Ishikawa (cell line): ENCODE results near the gene RPL9.

Source experiments
- CEBPB ChIP-seq: IDR thresholded peaks from 2 replicates; pipeline ENCODE4 v1.6.1; 2012
- CREB1 ChIP-seq: IDR thresholded peaks from 2 replicates; pipeline ENCODE4 v1.6.1; 2012; ENCODE audit warnings: low read depth
- EGR1 ChIP-seq: IDR thresholded peaks from 2 replicates; pipeline ENCODE4 v1.6.1; 2012
- EP300 ChIP-seq: IDR thresholded peaks from 2 replicates; pipeline ENCODE4 v1.6.1; 2012; ENCODE audit warnings: borderline replicate concordance
- FOXM1 ChIP-seq: IDR thresholded peaks from 2 replicates; pipeline ENCODE4 v1.6.1; 2012; ENCODE audit warnings: low read depth, borderline replicate concordance
- MAX ChIP-seq: IDR thresholded peaks from 2 replicates; pipeline ENCODE4 v1.6.1; 2012
- NFIC ChIP-seq: IDR thresholded peaks from 2 replicates; pipeline ENCODE4 v1.6.1; 2012
- RAD21 ChIP-seq: IDR thresholded peaks from 2 replicates; pipeline ENCODE4 v1.6.1; 2012; ENCODE audit warnings: low read depth
- REST ChIP-seq: IDR thresholded peaks from 2 replicates; pipeline ENCODE4 v1.6.1; 2012; ENCODE audit warnings: low read depth, mild to moderate bottlenecking
- TAF1 ChIP-seq: IDR thresholded peaks from 2 replicates; pipeline ENCODE4 v1.6.1; 2012; ENCODE audit warnings: low read depth, mild to moderate bottlenecking
- TCF12 ChIP-seq: IDR thresholded peaks from 2 replicates; pipeline ENCODE4 v1.6.1; 2012; ENCODE audit warnings: low read depth
- TEAD4 ChIP-seq: IDR thresholded peaks from 2 replicates; pipeline ENCODE4 v1.6.1; 2012
- USF1 ChIP-seq: IDR thresholded peaks from 2 replicates; pipeline ENCODE4 v1.6.1; 2012
- YY1 ChIP-seq: IDR thresholded peaks from 2 replicates; pipeline ENCODE4 v1.6.1; 2012; ENCODE audit warnings: low read depth
- ZBTB7A ChIP-seq: IDR thresholded peaks from 2 replicates; pipeline ENCODE4 v1.6.1; 2012; ENCODE audit warnings: low read depth

RPL9 gene

DNA sequence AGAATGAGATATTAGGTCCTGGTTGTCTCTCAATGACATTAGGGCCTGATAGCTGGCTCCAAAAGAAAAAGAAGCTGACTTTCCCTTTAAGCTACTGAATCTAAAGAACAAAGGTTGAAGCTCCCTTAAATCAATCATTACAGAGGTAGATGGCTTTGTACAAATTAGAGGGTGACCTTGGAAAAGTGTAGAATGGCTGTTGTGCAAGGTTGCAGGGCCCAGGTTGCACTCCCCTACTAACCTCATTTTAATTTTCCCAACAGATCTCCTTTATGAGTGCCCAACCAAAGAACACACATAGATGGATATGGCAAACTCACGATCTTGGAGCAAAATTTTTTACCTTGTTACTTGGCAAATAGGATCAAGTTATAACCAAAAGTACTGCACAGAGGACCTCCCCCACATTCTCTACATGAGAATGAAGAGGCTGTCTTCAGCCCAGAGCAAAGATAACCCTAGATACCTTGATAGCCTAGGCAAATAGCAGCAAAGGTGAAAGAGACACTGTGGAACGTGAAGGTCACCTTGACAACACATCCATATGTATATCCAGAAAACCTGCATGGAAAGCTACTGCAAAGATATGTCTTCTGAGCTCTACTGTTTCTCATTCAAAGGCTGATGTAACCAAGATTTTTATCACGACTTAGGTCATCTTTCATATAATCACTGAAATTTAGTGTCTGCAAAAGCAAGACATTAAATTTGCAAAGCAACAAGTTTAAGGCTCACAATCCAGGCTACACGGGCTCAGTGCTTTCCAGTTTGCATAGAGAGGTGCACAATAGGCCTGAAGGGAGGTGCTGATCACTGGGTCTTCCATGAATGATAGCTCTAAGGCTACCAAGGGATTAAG, 29.0 kb downstream of the RPL9 start:
- TF ChIP-seq FOXM1 (no peak), ZBTB7A (no peak), TCF12 (no peak), TAF1 (no peak), NFIC (no peak), CEBPB (no peak), EGR1 (no peak), EP300 (no peak), USF1 (no peak), YY1 (no peak), MAX (no peak), REST (no peak), TEAD4 (no peak), CREB1 (no peak), RAD21 (no peak)

GRCh38 chr4:39427520-39428114, 31.1 kb downstream of the RPL9 start:
- TF ChIP-seq TEAD4 = no peak
- TF ChIP-seq TAF1 = no peak
- TF ChIP-seq MAX = no peak
- TF ChIP-seq NFIC = no peak
- TF ChIP-seq ZBTB7A = no peak
- TF ChIP-seq EP300 = no peak
- TF ChIP-seq TCF12 = no peak
- TF ChIP-seq RAD21 = no peak
- no peak for TF ChIP-seq YY1

- TF ChIP-seq TEAD4 = no peak
- TF ChIP-seq RAD21 = no peak
- TF ChIP-seq EGR1 = no peak
- no peak for TF ChIP-seq EP300
- no peak for TF ChIP-seq TAF1
- no peak for TF ChIP-seq USF1
- no peak for TF ChIP-seq CEBPB
- TF ChIP-seq FOXM1 = no peak
- no peak for TF ChIP-seq NFIC
- TF ChIP-seq ZBTB7A = no peak
- TF ChIP-seq CREB1 = no peak
- no peak for TF ChIP-seq YY1
Measured at GRCh38 chr4:39426728-39427127, 32.0 kb downstream of the RPL9 start.

DNA sequence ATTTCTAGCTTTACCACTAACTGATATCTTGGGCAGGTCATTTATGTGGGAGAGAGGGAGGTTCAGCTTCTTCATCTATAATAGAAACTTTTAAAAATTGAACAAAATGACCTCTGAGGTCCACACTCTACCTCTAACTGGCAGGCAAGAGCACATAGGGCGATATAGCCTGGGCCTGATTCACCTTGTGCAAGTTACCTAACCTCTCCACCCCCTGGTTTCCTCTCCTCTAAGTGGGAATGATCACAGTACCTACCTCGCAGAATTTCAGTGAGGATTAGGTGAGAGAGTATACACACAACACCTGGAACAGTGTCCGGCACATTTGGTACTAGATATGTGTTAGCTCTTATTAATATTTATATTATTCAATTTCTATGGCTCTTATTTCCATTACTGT, 36.5 kb downstream of the RPL9 start:
- TF ChIP-seq RAD21 = no peak
- no peak for TF ChIP-seq ZBTB7A
- no peak for TF ChIP-seq TCF12

DNA sequence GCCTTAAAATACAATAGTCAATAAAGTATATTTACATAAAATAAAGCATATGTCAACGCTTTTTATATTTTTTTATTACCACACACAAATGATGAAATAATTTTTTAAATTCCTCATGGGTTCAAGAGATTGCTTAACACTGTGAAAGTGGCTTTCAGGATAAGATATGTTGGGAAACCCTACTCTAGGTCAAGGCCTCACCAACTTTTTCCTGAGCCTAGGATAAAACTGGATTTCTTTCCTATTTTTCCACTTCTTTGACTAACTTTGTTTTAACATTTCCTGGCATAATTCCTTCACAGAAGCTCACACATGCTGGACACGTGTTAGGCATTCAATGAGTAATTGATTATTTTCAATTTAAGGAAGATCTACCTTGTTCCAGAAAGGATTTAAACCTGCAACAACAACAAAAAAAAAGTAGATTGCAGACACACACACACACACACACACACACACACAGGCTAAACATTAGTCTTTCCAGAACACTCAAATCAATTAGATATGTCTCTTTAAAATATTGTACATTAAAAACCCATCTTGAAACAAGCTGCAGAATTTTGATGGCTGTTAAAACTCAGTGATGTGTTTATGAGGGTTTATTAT, 42.9 kb downstream of the RPL9 start:
- TF ChIP-seq CEBPB (no peak), CREB1 (no peak), FOXM1 (no peak), TEAD4 (no peak), RAD21 (no peak), USF1 (no peak), TCF12 (no peak), TAF1 (no peak), EP300 (no peak), REST (no peak), MAX (no peak), YY1 (no peak), NFIC (no peak), EGR1 (no peak), ZBTB7A (no peak)
